Ishikawa (cell line): Measurements from ENCODE around the gene RBPJL.

Experiments
- CEBPB ChIP-seq: IDR thresholded peaks from 2 replicates; pipeline ENCODE4 v1.6.1; 2012
- CREB1 ChIP-seq: IDR thresholded peaks from 2 replicates; pipeline ENCODE4 v1.6.1; 2012; ENCODE audit warnings: low read depth
- EGR1 ChIP-seq: IDR thresholded peaks from 2 replicates; pipeline ENCODE4 v1.6.1; 2012
- EP300 ChIP-seq: IDR thresholded peaks from 2 replicates; pipeline ENCODE4 v1.6.1; 2012; ENCODE audit warnings: borderline replicate concordance
- NFIC ChIP-seq: IDR thresholded peaks from 2 replicates; pipeline ENCODE4 v1.6.1; 2012
- RAD21 ChIP-seq: IDR thresholded peaks from 2 replicates; pipeline ENCODE4 v1.6.1; 2012; ENCODE audit warnings: low read depth
- TAF1 ChIP-seq: IDR thresholded peaks from 2 replicates; pipeline ENCODE4 v1.6.1; 2012; ENCODE audit warnings: low read depth, mild to moderate bottlenecking
- YY1 ChIP-seq: IDR thresholded peaks from 2 replicates; pipeline ENCODE4 v1.6.1; 2012; ENCODE audit warnings: low read depth
- TF ChIP-seq, protein P1 (sequence below): IDR thresholded peaks from 2 replicates; pipeline ENCODE4 v1.6.1; 2012
- TF ChIP-seq, protein P2 (sequence below): IDR thresholded peaks from 2 replicates; pipeline ENCODE4 v1.6.1; 2012; ENCODE audit warnings: low read depth, mild to moderate bottlenecking

GRCh38 chr20:45313943-45314342 lies 7.3 kb downstream of the RBPJL start:
- TF ChIP-seq EGR1, result no peak
- TF ChIP-seq NFIC, result no peak
- TF ChIP-seq EP300, result no peak
- TF ChIP-seq, protein P1, sequence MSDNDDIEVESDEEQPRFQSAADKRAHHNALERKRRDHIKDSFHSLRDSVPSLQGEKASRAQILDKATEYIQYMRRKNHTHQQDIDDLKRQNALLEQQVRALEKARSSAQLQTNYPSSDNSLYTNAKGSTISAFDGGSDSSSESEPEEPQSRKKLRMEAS, result no peak
- no peak for TF ChIP-seq TAF1
- TF ChIP-seq RAD21, result no peak
- no peak for TF ChIP-seq YY1
- no peak for TF ChIP-seq CEBPB
- TF ChIP-seq, protein P2, sequence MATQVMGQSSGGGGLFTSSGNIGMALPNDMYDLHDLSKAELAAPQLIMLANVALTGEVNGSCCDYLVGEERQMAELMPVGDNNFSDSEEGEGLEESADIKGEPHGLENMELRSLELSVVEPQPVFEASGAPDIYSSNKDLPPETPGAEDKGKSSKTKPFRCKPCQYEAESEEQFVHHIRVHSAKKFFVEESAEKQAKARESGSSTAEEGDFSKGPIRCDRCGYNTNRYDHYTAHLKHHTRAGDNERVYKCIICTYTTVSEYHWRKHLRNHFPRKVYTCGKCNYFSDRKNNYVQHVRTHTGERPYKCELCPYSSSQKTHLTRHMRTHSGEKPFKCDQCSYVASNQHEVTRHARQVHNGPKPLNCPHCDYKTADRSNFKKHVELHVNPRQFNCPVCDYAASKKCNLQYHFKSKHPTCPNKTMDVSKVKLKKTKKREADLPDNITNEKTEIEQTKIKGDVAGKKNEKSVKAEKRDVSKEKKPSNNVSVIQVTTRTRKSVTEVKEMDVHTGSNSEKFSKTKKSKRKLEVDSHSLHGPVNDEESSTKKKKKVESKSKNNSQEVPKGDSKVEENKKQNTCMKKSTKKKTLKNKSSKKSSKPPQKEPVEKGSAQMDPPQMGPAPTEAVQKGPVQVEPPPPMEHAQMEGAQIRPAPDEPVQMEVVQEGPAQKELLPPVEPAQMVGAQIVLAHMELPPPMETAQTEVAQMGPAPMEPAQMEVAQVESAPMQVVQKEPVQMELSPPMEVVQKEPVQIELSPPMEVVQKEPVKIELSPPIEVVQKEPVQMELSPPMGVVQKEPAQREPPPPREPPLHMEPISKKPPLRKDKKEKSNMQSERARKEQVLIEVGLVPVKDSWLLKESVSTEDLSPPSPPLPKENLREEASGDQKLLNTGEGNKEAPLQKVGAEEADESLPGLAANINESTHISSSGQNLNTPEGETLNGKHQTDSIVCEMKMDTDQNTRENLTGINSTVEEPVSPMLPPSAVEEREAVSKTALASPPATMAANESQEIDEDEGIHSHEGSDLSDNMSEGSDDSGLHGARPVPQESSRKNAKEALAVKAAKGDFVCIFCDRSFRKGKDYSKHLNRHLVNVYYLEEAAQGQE, result no peak
- no peak for TF ChIP-seq CREB1
